HCT116 (cell line): ENCODE measurements around the gene MYH10. TPM values are rescaled to one million over a fixed set of nuclear protein-coding genes. Genes with fewer than 3 reads are reported as not detected.

Experiments
- ATAC-seq: fragments of 200-7000 bp; cut with Tn5 transposase; 2 replicates; pipeline ENCODE4 v1.9.1; 2020; ENCODE audit warnings: mild to moderate bottlenecking, moderate library complexity
- BruUV-seq: library from RNA; stranded (reverse); fragments of 400-500 nt; replicated peaks from 2 replicates; lab custom pipeline; 2021; lab: Mats Ljungman, UMichigan
- CTCF ChIA-PET: fragments of 300-600 bp; sonication (Branson Sonifier 250); formaldehyde crosslinking; loops from one replicate; lab custom pipeline; 2021; ENCODE audit warnings: antibody characterized with exemption; lab: Charles Lee
- POLR2A ChIA-PET: fragments of 300-600, 350-600 bp; sonication (Branson Sonifier 250); formaldehyde crosslinking; loops from one replicate; lab custom pipeline; 2021; ENCODE audit warnings: antibody characterized with exemption; lab: Charles Lee
- RAD21 ChIA-PET, 2 experiments: fragments of 300-600 bp; sonication (Branson Sonifier 250); formaldehyde crosslinking; loops; one replicate each; lab custom pipeline; 2023; ENCODE audit warnings: low total read pairs in 2 of 2; ENCODE audit not compliant: uncharacterized antibody in 2 of 2, unreplicated experiment in 2 of 2, low non-redundant PET in 1 of 2; lab: Charles Lee
- DNase-seq: peaks from one replicate; pipeline ENCODE4 v3.0.0-alpha.2; 2010; ENCODE audit warnings: low read depth, low spot score
- H2AFZ ChIP-seq: fragments of 200-600 bp; shearing (Covaris generic), sonication (generic); 2 replicates; pipeline ENCODE4 v1.6.1; 2017; ENCODE audit warnings: low read depth, mixed run types, mixed read lengths, antibody characterized with exemption, low read length; ENCODE audit not compliant: poor library complexity, severe bottlenecking
- H3K27ac ChIP-seq: 2 replicates; pipeline ENCODE4 v1.5.1; 2012; ENCODE audit warnings: low read depth, low read length
- H3K27me3 ChIP-seq: fragments of 200-600 bp; sonication (generic); 2 replicates; pipeline ENCODE4 v1.6.1; 2016; ENCODE audit warnings: mixed run types, low read length, mixed read lengths; ENCODE audit not compliant: insufficient read depth
- H3K36me3 ChIP-seq, 2 experiments: fragments of 200-500 bp in 1 of 2; fragments of 200-600 bp in 1 of 2; sonication (Bioruptor generic) in 1 of 2; sonication (generic) in 1 of 2; 2 replicates each; pipeline versions ENCODE4 v1.5.1 to v1.6.1; 2014 to 2016; ENCODE audit warnings: low read length in 2 of 2, inconsistent platforms in 1 of 2, mixed read lengths in 1 of 2, mixed run types in 1 of 2; ENCODE audit not compliant: insufficient read depth in 2 of 2, control insufficient read depth in 1 of 2
- H3K4me1 ChIP-seq, 2 experiments: fragments of 200-600 bp in 1 of 2; sonication (generic) in 1 of 2; 2 replicates each; pipeline versions ENCODE4 v1.5.1 to v1.6.1; 2012 to 2017; ENCODE audit warnings: low read length in 2 of 2, inconsistent platforms in 1 of 2, mild to moderate bottlenecking in 1 of 2, mixed read lengths in 1 of 2, mixed run types in 1 of 2, moderate library complexity in 1 of 2; ENCODE audit not compliant: insufficient read depth in 2 of 2, control insufficient read depth in 1 of 2
- H3K4me2 ChIP-seq: fragments of 200-600 bp; sonication (generic); 2 replicates; pipeline ENCODE4 v1.6.1; 2017; ENCODE audit warnings: mixed run types, low read length, mixed read lengths
- H3K4me3 ChIP-seq, 2 experiments: fragments of 200-600 bp in 1 of 2; sonication (generic) in 1 of 2; replicated peaks in 1 of 2; 2 replicates each; pipeline ENCODE4 v1.5.1; 2011 to 2016; ENCODE audit warnings: low read length in 2 of 2, control low read depth in 1 of 2, low read depth in 1 of 2, mild to moderate bottlenecking in 1 of 2, mixed read lengths in 1 of 2, mixed run types in 1 of 2
- H3K79me2 ChIP-seq: fragments of 200-600 bp; sonication (generic); 2 replicates; pipeline ENCODE4 v1.6.1; 2017; ENCODE audit warnings: mild to moderate bottlenecking, mixed run types, low read length, moderate library complexity, mixed read lengths; ENCODE audit not compliant: insufficient read depth
- H3K9ac ChIP-seq: fragments of 200-600 bp; sonication (generic); 2 replicates; pipeline ENCODE4 v1.6.1; 2016; ENCODE audit warnings: low read length, mixed read lengths
- H3K9me2 ChIP-seq: fragments of 200-600 bp; sonication (generic), shearing (Covaris generic); 2 replicates; pipeline ENCODE4 v1.6.1; 2017; ENCODE audit warnings: mixed run types, mild to moderate bottlenecking, moderate library complexity; ENCODE audit not compliant: insufficient read depth
- H3K9me3 ChIP-seq, 2 experiments: fragments of 200-500 bp in 1 of 2; fragments of 200-600 bp in 1 of 2; sonication (Bioruptor generic) in 1 of 2; sonication (generic) in 1 of 2; 2 replicates each; pipeline ENCODE4 v1.6.1; 2014 to 2017; ENCODE audit warnings: low read length in 2 of 2, mixed read lengths in 2 of 2, inconsistent platforms in 1 of 2, low read depth in 1 of 2, mild to moderate bottlenecking in 1 of 2, mixed run types in 1 of 2, moderate library complexity in 1 of 2; ENCODE audit not compliant: control insufficient read depth in 1 of 2, insufficient read depth in 1 of 2
- H4K20me1 ChIP-seq: fragments of 200-600 bp; sonication (generic), shearing (Covaris generic); 2 replicates; pipeline ENCODE4 v1.6.1; 2017; ENCODE audit warnings: mixed run types, mild to moderate bottlenecking, moderate library complexity; ENCODE audit not compliant: insufficient read depth
- ATF3 ChIP-seq: IDR thresholded peaks from 2 replicates; pipeline ENCODE4 v1.6.1; 2012
- CTCF ChIP-seq, 3 experiments: fragments of 200-600 bp in 1 of 3; sonication (generic) in 1 of 3; IDR thresholded peaks in 2 of 3; conservative IDR thresholded peaks in 1 of 3; 2 replicates each; pipeline ENCODE4 v1.5.1; 2012 to 2017; ENCODE audit warnings: low read depth in 2 of 3, low read length in 2 of 3, antibody characterized with exemption in 1 of 3, borderline replicate concordance in 1 of 3, control low read depth in 1 of 3, mild to moderate bottlenecking in 1 of 3, mixed read lengths in 1 of 3, mixed run types in 1 of 3, moderate library complexity in 1 of 3; ENCODE audit not compliant: insufficient read depth in 1 of 3
- EZH2phosphoT487 ChIP-seq: fragments of 200-600 bp; IDR thresholded peaks from 2 replicates; pipeline ENCODE4 v1.6.1; 2018; ENCODE audit warnings: antibody characterized with exemption, borderline replicate concordance
- POLR2AphosphoS5 ChIP-seq: IDR thresholded peaks from 2 replicates; pipeline ENCODE4 v1.6.1; 2011; ENCODE audit warnings: mild to moderate bottlenecking, low read depth, low read length, moderate library complexity
- RAD21 ChIP-seq: IDR thresholded peaks from 2 replicates; pipeline ENCODE4 v1.6.1; 2012; ENCODE audit warnings: low read depth, mild to moderate bottlenecking
- SIN3A ChIP-seq: IDR thresholded peaks from 2 replicates; pipeline ENCODE4 v1.6.1; 2012; ENCODE audit warnings: low read depth
- SRF ChIP-seq: IDR thresholded peaks from 2 replicates; pipeline ENCODE4 v1.6.1; 2012; ENCODE audit warnings: low read depth
- YY1 ChIP-seq: IDR thresholded peaks from 2 replicates; pipeline ENCODE4 v1.6.1; 2011; ENCODE audit warnings: low read length, low read depth, moderate library complexity, mild to moderate bottlenecking; ENCODE audit not compliant: insufficient replicate concordance; ENCODE audit errors: extremely low read depth
- ZBTB33 ChIP-seq: IDR thresholded peaks from 2 replicates; pipeline ENCODE4 v1.6.1; 2011; ENCODE audit warnings: mild to moderate bottlenecking, low read length, moderate library complexity; ENCODE audit not compliant: insufficient replicate concordance; ENCODE audit errors: extremely low read depth
- ZFX ChIP-seq: fragments of 450-650 bp; IDR thresholded peaks from 2 replicates; pipeline ENCODE4 v1.6.1; 2017
- ZNF274 ChIP-seq: fragments of 200-500 bp; sonication (Bioruptor generic); IDR thresholded peaks from 2 replicates; pipeline ENCODE4 v1.6.1; 2014; ENCODE audit warnings: mild to moderate bottlenecking, low read depth, low read length, inconsistent platforms
- intact Hi-C: fragments of 100-400 bp; cut with micrococcal nuclease; formaldehyde crosslinking; loops from 2 replicates; pipeline ENCODE4 v1.10.0; 2022
- total RNA-seq: library from RNA; stranded (reverse); gene quantifications from one replicate; pipeline ENCODE4 v1.2.1, GENCODE V29; 2021; ENCODE audit not compliant: unreplicated experiment

The MYH10 gene
- total RNA-seq, 1 experiment from 2014 or later = 39.2 TPM

GRCh38 chr17:8462564-8462963 lies 168.0 kb downstream of the MYH10 start:
- no peak for TF ChIP-seq POLR2AphosphoS5
- TF ChIP-seq YY1 = no peak
- TF ChIP-seq ZFX = no peak
- no peak for TF ChIP-seq ZBTB33
- TF ChIP-seq SIN3A = no peak
- no peak for TF ChIP-seq CTCF (IDR thresholded peaks at IDR 0.05 in 2 of 3, conservative IDR thresholded peaks at IDR 0.05 in 1 of 3; ENCODE audit: borderline replicate concordance in 1 of 3, insufficient read depth in 1 of 3, low read depth in 2 of 3, low read length in 2 of 3)
- no peak for TF ChIP-seq SRF
- TF ChIP-seq EZH2phosphoT487 = no peak
- no peak for TF ChIP-seq ATF3
- no peak for TF ChIP-seq RAD21
- no peak for TF ChIP-seq ZNF274
- Histone ChIP-seq H3K79me2 (peaks cover 55% of the 10 kb centered on the region; the same call in 1 of the 2 replicates), H3K27ac (no peak overlapping the region), H3K4me2 (no peak overlapping the region), H2AFZ (no peak overlapping the region), H3K9ac (no peak overlapping the region), H4K20me1 (peaks cover 3% of the 10 kb centered on the region; the same call in 1 of the 2 replicates), H3K9me3 (no peaks in the 10 kb centered on the region), H3K4me3 (no peak overlapping the region), H3K4me1 (no peaks in the 10 kb centered on the region), H3K9me2 (no peaks in the 10 kb centered on the region), H3K36me3 (peaks cover 33 to 44% of the 10 kb centered on the region in 2 experiments), H3K27me3 (no peaks in the 10 kb centered on the region)
- BruUV-seq = no TSS peak
- no peak for ATAC-seq
- CTCF ChIA-PET = no interaction called here
- intact Hi-C loops = no loop called here
- RAD21 ChIA-PET = no interaction called here
- no peak for DNase-seq
- POLR2A ChIA-PET = no interaction called here
